Adrenal gland (tissue), 5 donors: Measurements from ENCODE around the gene THNSL1.

Experiments
- CTCF ChIP-seq, 6 experiments: fragments of 450-650 bp in 4 of 6; fragments of 200-600 bp in 2 of 6; sonication (generic) in 1 of 6; IDR thresholded peaks; 1 replicate in 5 of 6; 2 replicates in 1 of 6; pipeline versions ENCODE4 v1.5.1 to v1.8.0; 2016 to 2021; ENCODE audit warnings: antibody characterized with exemption in 6 of 6, mild to moderate bottlenecking in 2 of 6, moderate library complexity in 1 of 6
- POLR2A ChIP-seq, 2 donors: fragments of 450-650 bp; IDR thresholded peaks; one replicate each; pipeline ENCODE4 v1.6.1; 2017; ENCODE audit warnings: antibody characterized with exemption in 2 of 2, mild to moderate bottlenecking in 2 of 2, moderate library complexity in 1 of 2
- donor health status: DM: no; HTN: no; CAD: no.

GRCh38 chr10:25017154-25017590 is 760 bp downstream of the THNSL1 start:
- TF ChIP-seq POLR2A (IDR thresholded peaks at IDR 0.05) (no peak), CTCF (IDR thresholded peaks at IDR 0.05) (no peak)
